GM18867 (cell line): Measurements from ENCODE around the gene PIP4K2A.
"Not testable (repeated sequence)": the region's sequence is repeated elsewhere in the genome, so short reads cannot be mapped to it uniquely, and the experiment has no call there.

ENCODE experiments used
- ATAC-seq: cut with Tn5 transposase; IDR thresholded peaks from one replicate; pipeline ENCODE4 v1.9.1; 2021; ENCODE audit warnings: mild to moderate bottlenecking, moderate library complexity; ENCODE audit not compliant: unreplicated experiment

PIP4K2A gene

GRCh38 chr10:22531008-22531407 is 183.4 kb downstream of the PIP4K2A start:
- ATAC-seq: no peak

GRCh38 chr10:22527520-22527919 is 186.9 kb downstream of the PIP4K2A start:
- no peak for ATAC-seq

GRCh38 chr10:22524333-22524732 is 190.0 kb downstream of the PIP4K2A start:
- not testable (repeated sequence) for ATAC-seq

GRCh38 chr10:22520645-22521044 is 193.7 kb downstream of the PIP4K2A start:
- ATAC-seq: not testable (repeated sequence)

GRCh38 chr10:22518167-22518724 is 196.1 kb downstream of the PIP4K2A start:
- ATAC-seq: no peak

- no peak for ATAC-seq
Measured at GRCh38 chr10:22515009-22515408, 199.4 kb downstream of the PIP4K2A start.

- not testable (repeated sequence) for ATAC-seq
Measured at GRCh38 chr10:22514414-22514758, 200.0 kb downstream of the PIP4K2A start.

GRCh38 chr10:22513483-22514413 is 200.6 kb downstream of the PIP4K2A start:
- ATAC-seq: not testable (repeated sequence)

- not testable (repeated sequence) for ATAC-seq
Measured at GRCh38 chr10:22512015-22512414, 202.4 kb downstream of the PIP4K2A start.

GRCh38 chr10:22508214-22508613 is 206.2 kb downstream of the PIP4K2A start:
- ATAC-seq: not testable (repeated sequence)

- ATAC-seq: peak; percentile 96
Measured at GRCh38 chr10:22505911-22506685, 208.3 kb downstream of the PIP4K2A start.

GRCh38 chr10:22504766-22505165 is 209.6 kb downstream of the PIP4K2A start:
- ATAC-seq: no peak

GRCh38 chr10:22503315-22504088 is 210.9 kb downstream of the PIP4K2A start:
- no peak for ATAC-seq

- no peak for ATAC-seq
Measured at GRCh38 chr10:22501863-22502262, 212.5 kb downstream of the PIP4K2A start.

GRCh38 chr10:22501413-22501812 is 213.0 kb downstream of the PIP4K2A start:
- no peak for ATAC-seq

GRCh38 chr10:22500656-22501340 is 213.6 kb downstream of the PIP4K2A start:
- ATAC-seq: no peak

- not testable (repeated sequence) for ATAC-seq
Measured at GRCh38 chr10:22499973-22500372, 214.4 kb downstream of the PIP4K2A start.

GRCh38 chr10:22495396-22495795 is 219.0 kb downstream of the PIP4K2A start:
- no peak for ATAC-seq

- ATAC-seq: no peak
Measured at GRCh38 chr10:22494007-22494406, 220.4 kb downstream of the PIP4K2A start.
